PFSK-1 (cell line): Measurements from ENCODE around the gene SH3PXD2A.

ENCODE experiments used
- FOXP2 ChIP-seq: optimal IDR thresholded peaks from 2 replicates; pipeline ENCODE3; 2011; ENCODE audit warnings: borderline replicate concordance, control low read depth, inconsistent platforms; ENCODE audit not compliant: insufficient read depth; ENCODE audit errors: extremely low read length, extremely low read depth
- POLR2AphosphoS5 ChIP-seq: IDR thresholded peaks from 2 replicates; pipeline ENCODE4 v1.6.1; 2012; ENCODE audit warnings: low read depth, mild to moderate bottlenecking, control low read depth, low read length, moderate library complexity
- REST ChIP-seq, 2 experiments: IDR thresholded peaks; 2 replicates each; pipeline versions ENCODE4 v1.6.1 to v1.8.0; 2011 to 2012; ENCODE audit warnings: low read depth in 2 of 2, low read length in 2 of 2, control low read depth in 1 of 2, inconsistent platforms in 1 of 2, mild to moderate bottlenecking in 1 of 2, moderate library complexity in 1 of 2; ENCODE audit not compliant: insufficient read depth in 1 of 2
- SIN3A ChIP-seq: IDR thresholded peaks from 2 replicates; pipeline ENCODE4 v1.6.1; 2012; ENCODE audit warnings: mild to moderate bottlenecking, low read length, moderate library complexity, borderline replicate concordance; ENCODE audit not compliant: insufficient read depth
- TAF1 ChIP-seq: IDR thresholded peaks from 2 replicates; pipeline ENCODE4 v1.6.1; 2012; ENCODE audit warnings: low read length, control low read depth, borderline replicate concordance; ENCODE audit not compliant: insufficient read depth

The SH3PXD2A gene

GRCh38 chr10:103556383-103557007 is 298.9 kb downstream of the SH3PXD2A start:
- TF ChIP-seq REST (IDR thresholded peaks at IDR 0.05; ENCODE audit: insufficient read depth in 1 of 2, low read depth in 2 of 2, low read length in 2 of 2) = no peak

GRCh38 chr10:103555712-103556111 is 299.7 kb downstream of the SH3PXD2A start:
- TF ChIP-seq SIN3A = no peak
- TF ChIP-seq REST (IDR thresholded peaks at IDR 0.05; ENCODE audit: insufficient read depth in 1 of 2, low read depth in 2 of 2, low read length in 2 of 2) = no peak
- TF ChIP-seq FOXP2 = no peak
- no peak for TF ChIP-seq POLR2AphosphoS5
- no peak for TF ChIP-seq TAF1

GRCh38 chr10:103555325-103555649 is 300.1 kb downstream of the SH3PXD2A start:
- TF ChIP-seq POLR2AphosphoS5 (no peak), TAF1 (no peak), SIN3A (no peak), REST (IDR thresholded peaks at IDR 0.05; ENCODE audit: insufficient read depth in 1 of 2, low read depth in 2 of 2, low read length in 2 of 2) (no peak), FOXP2 (no peak)

- TF ChIP-seq FOXP2 (no peak), SIN3A (no peak), POLR2AphosphoS5 (no peak), TAF1 (no peak), REST (IDR thresholded peaks at IDR 0.05; ENCODE audit: insufficient read depth in 1 of 2, low read depth in 2 of 2, low read length in 2 of 2) (no peak)
Observed at GRCh38 chr10:103554488-103555324, 300.7 kb downstream of the SH3PXD2A start.
